PC-3 (cell line): Measurements from ENCODE around the gene ZYX.

Experiments
- EZH2 ChIP-seq: fragments of 300-600 bp; sonication (generic); IDR thresholded peaks from one replicate; pipeline ENCODE4 v1.6.1; 2017; ENCODE audit warnings: antibody characterized with exemption, mild to moderate bottlenecking, low read length; ENCODE audit not compliant: unreplicated experiment
- EZH2phosphoT487 ChIP-seq: fragments of 300-600 bp; sonication (generic); IDR thresholded peaks from 2 replicates; pipeline ENCODE4 v1.6.1; 2018; ENCODE audit warnings: mild to moderate bottlenecking, antibody characterized with exemption, low read length, borderline replicate concordance
- TF ChIP-seq, protein P1 (sequence below): fragments of 300-600 bp; sonication (generic); conservative IDR thresholded peaks from 2 replicates; pipeline ENCODE4 v1.5.1; 2017; ENCODE audit warnings: antibody characterized with exemption, low read depth, mild to moderate bottlenecking, low read length

- TF ChIP-seq, protein P1, sequence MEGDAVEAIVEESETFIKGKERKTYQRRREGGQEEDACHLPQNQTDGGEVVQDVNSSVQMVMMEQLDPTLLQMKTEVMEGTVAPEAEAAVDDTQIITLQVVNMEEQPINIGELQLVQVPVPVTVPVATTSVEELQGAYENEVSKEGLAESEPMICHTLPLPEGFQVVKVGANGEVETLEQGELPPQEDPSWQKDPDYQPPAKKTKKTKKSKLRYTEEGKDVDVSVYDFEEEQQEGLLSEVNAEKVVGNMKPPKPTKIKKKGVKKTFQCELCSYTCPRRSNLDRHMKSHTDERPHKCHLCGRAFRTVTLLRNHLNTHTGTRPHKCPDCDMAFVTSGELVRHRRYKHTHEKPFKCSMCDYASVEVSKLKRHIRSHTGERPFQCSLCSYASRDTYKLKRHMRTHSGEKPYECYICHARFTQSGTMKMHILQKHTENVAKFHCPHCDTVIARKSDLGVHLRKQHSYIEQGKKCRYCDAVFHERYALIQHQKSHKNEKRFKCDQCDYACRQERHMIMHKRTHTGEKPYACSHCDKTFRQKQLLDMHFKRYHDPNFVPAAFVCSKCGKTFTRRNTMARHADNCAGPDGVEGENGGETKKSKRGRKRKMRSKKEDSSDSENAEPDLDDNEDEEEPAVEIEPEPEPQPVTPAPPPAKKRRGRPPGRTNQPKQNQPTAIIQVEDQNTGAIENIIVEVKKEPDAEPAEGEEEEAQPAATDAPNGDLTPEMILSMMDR = no peak
- TF ChIP-seq EZH2phosphoT487 (no peak), EZH2 (no peak)
Observed at GRCh38 chr7:143352531-143353002, 28.6 kb upstream of the ZYX start.
